CD4-positive, alpha-beta T cell treated with Interleukin-21 for 1 hour (primary cell): ENCODE results near the gene ZFC3H1.

Experiments used
- DNase-seq: peaks from one replicate; pipeline ENCODE4 v3.0.0-alpha.2; 2020

Gene ZFC3H1

DNA sequence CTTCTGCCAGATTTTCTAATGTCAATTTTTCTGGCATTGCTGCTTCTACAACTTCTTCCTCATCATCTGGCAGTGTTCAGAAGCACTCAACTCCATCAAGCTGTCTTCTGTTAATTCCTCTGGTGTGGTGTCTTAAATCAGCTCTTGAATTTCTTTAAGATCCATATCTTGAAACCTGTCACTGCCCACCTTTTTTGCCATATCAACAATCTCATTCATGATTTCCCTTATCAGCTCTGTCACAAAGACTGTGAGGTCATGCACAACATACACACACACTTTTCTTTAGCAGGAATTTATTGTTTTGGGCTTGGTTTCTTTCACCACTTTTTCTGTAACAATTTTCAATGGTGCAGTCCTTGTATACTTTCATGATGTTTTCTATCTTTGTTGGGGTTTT, 7.7 kb upstream of the ZFC3H1 start:
- no peak for DNase-seq

DNA sequence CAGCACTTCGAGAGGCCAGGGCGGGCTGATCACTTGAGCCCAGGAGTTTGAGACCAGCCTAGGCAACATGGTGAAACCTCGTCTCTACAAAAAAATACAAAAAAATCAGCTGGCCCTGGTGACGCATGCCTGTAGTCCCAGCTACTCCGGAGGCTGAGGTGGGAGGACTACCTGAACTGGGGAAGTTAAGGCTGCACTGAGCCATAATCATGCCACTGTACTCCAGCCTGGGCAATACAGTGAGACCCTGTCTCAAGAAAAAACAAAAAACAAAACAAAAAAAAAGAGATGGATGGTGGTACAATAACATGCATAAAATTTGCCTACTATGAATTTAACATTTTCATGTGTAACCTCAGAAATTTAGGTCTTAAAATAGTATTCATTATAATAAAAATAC, 2.6 kb upstream of the ZFC3H1 start:
- no peak for DNase-seq

DNA sequence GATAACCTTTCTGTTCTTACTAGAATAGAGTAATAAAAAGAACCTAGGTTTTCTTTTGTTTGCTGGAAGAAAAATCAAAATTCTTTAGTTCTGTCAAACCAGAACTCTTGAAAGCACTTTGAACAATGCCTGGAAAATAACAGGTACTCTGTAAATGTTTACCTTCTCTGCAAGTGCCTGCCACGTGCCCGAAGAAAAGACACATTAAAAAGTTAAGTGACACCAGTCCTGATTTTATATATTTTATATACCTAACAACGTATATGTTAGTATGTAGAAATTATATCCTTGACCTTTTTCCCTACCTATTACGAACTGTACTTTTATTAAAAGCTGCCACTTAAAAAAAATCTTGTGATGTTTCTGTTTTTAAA, 1.4 kb upstream of the ZFC3H1 start:
- no peak for DNase-seq

DNA sequence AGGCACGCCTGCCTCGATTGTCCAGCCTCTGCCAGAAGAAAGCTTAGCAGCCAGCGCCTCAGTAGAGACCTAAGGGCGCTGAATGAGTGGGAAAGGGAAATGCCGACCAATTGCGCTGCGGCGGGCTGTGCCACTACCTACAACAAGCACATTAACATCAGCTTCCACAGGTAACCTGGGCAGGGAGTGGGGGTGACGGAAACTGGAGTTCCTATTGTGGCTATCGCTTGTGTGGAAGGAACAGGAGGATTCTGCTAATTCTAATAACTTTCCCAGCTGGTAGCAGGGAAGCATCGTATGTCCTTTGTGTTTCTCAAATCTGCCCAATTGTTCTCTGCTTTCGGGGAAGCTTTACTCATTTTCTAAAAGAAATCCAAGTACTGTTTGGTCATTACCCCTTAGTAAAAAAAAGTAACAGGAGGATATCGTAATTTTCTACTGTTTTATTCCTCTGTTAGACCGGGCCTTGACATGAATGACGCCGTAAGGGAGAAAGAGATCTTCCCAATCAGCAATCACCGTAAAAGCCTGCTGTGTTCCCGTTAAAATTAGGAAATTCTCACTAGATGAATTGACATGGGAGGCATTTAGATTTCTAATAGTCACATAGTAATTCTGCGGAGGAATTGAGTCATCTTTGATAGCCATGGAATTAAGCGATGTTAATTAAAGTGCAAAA, 902 bp upstream of the ZFC3H1 start:
- no peak for DNase-seq

DNA sequence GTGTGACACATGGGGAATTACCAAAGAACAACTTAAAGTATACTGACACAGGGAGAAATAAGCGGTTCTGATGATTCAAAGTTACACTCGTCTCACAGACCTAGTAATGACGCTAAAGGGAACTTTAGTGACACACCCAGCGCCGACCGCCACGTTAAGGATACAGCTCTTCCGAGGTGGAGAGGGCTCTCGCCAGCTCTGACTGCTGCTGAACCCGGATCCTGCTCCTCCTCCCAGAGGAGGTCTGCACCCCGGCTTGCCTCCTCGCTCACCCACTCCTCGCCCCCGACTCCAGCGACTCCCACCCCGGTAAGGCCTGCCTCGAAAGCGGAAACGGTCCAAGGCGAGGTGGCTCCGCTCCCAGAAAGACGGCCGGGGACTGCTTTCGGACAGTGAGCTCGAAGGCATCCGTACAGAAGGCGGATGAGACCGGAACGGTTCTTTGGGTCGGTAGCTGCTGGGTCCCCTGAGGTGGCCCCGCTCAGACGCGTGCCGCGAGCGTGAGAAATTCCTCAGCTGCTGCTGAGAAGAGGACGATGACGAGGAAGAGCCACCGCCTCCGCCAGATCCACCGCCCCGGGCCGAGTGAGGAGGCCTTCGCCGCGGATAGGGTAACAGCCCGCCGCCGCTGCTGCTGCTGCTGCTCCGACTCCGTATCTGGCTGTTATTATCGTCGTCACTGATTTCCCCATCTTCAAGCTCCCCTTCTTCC, 643 bp downstream of the ZFC3H1 start:
- peak; percentile 78 for DNase-seq

DNA sequence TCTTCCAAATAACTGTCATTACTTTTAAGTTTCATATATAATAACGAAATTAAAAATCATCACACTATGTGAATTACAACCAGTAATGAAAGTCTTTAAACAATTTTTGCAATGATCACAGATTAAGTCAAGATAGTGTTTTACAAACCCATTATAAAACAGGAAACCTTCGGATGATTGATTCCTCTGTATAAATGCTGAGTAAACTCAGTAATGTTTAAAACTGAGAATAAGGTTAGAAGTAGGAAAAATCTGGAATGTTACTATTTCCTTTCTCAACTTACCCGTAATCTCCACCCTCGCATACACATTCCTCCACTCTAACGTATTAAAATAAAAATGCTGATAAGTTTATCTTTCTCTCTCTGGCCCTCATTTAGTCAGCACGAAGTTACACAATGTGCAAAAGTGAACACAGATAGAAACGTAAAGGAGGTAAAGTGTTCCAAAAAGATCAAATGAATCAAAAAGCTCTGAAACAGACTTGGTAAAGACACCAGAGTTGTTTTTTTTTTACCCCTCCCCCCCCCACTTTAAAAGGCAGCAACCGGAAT, 1.6 kb downstream of the ZFC3H1 start:
- no peak for DNase-seq

DNA sequence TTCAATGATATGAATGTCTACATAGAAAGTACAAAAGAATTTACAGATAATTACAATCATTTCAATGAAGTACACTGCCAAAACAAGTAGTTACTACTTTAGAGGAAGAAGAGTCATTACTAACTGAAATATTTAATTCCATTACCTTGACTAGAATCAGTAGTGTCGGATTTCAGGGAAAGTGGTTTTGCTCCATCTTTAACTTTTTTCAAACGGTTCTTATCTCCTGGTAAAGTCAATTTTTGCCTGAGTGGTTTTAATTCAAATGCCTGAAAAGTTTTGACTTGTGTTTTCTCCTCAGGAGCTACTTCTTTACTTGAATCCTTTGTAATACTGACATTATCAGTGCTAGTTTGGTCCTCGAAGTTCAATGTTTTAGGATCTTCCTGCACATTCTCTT, 6.9 kb downstream of the ZFC3H1 start:
- DNase-seq: no peak

DNA sequence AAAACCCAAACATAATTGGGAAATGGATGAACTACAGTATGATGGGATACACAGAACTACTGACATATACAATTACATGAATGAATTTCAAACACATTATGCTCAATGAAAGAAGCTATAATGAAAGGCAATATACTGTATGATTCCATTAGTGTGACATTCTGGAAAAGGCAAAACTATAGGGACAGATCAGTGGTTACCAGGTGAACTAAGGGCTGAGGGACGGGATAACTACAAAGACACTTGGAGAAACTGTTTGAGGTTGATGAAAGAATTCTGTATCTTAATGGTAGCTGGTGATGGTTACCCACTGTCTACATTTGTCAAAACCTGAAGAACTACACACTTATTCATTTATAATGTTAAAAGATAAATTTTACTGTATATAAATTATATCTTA, 7.7 kb downstream of the ZFC3H1 start:
- DNase-seq: no peak

DNA sequence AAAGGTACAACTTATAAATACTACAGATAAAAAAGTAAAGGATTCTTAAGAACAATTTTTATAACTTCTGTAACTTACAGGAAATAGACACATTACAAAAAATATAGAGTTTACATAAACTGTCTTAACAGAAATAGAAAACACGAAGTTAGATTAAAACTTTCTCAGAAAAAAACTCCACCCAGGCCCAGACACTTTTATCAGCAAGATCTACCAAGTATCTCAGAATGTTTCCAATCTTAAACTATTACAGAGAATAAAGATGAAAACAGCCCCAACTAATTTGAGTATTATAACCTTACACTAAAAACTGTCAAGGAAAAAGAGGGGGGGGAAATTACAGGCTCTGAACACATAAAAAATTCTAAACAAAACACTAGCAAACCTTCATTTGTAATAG, 8.2 kb downstream of the ZFC3H1 start:
- DNase-seq: no peak

DNA sequence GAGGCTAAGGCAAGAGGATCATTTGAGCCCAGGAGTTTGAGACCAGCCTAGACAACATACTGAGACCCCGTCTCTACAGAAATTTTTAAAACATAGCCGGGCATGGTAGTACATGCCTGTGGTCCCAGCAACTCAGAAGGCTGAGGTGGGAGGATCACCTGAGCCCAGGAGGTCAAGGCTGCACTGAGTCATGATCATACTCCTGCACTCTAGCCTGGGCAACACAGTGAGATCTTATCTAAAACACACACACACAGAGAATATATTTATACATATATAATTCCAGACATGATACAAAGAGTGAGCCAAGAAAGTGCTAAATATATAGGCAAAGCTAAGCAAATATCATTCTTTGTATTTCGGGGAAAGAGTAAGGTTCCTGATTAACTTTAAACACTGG, 9.4 kb downstream of the ZFC3H1 start:
- DNase-seq: no peak

DNA sequence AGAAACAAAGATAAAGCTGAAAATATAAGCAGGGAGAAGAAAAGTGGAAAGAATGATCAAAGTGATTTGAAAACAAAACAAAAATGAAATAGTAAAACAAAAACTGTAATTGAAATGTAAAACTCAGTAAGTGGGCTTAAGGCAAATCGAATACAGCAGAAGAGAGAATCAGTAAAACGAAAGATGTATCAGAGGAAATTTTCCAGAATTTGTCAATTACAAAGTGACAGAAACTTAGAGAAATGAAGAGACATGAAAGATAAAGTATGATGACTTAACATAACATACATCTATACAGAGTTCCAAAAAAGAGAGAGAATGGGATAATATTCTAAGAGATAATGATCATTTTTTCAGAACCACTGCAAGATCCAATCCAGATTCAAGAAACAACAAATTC, 10.5 kb downstream of the ZFC3H1 start:
- DNase-seq: no peak

DNA sequence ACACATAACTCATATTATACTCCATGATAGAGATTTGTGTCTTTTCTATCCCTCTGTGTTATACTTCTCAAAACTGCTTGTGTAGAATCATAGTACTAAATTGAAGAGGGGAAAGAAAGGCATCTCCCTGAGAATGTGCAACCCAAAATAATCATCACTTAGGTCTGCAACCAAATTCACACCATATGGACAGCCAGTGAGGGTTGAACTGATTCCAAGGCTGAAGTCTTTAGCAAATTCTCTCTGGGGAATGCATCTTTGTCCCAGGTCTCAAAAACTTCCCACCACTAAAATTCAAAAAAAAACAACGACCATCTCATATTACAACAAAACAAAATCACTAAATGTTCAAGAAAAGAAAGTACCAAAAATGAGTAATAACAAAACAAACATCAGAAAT, 11.0 kb downstream of the ZFC3H1 start:
- DNase-seq: no peak

DNA sequence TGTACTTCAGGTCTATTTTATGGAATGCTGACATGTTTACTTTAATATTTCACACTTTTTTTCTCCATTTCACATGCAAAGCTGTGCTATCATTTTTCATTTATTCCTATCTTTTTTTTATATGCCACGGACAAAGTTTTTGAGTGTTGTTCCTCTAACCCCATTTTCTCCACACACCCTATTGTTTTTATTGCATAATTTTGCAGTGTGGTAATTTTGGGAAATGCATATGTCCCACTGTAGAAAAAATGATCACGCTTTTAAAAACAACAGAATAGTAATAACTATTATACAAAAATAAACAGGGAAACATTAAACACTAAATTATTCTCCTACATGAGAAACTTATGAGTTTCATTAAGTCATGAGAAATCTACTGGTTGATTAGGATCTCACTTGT, 14.2 kb downstream of the ZFC3H1 start:
- no peak for DNase-seq

DNA sequence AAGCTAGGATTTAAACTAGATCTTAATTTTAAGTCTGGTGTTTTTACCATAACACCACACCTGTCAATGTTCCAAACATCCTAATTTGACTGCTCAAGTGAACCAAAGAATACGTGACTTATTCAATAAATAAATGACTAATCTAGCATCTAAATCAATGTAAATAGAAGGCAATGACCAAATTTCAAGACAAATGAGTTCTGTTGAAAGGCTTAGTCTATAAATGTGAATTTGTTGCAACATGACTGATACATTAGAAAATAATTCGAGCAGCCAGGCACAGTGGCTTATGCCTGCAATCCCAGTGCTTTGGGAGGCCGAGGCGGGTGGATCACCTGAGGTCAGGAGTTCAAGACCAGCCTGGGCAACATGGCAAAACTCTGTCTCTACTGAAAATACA, 15.1 kb downstream of the ZFC3H1 start:
- DNase-seq: no peak

DNA sequence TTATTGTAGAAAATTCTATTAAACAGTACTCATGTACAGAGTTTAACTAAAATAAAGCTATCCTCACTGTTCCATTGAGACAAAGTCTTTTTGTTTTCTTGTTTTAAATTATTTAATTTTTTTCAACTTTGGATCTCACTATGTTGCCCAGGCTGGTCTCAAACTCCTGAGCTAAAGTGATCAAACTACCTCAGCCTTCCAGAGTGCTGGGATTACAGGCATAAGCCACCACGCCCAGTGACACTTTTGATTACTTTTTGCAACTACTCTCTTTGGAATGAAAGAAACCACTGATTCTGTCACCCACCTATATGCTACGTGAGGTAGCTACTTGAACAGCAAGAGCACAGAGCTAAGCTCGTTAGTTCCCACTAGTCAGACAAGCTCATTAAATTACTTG, 17.1 kb downstream of the ZFC3H1 start:
- DNase-seq: no peak

DNA sequence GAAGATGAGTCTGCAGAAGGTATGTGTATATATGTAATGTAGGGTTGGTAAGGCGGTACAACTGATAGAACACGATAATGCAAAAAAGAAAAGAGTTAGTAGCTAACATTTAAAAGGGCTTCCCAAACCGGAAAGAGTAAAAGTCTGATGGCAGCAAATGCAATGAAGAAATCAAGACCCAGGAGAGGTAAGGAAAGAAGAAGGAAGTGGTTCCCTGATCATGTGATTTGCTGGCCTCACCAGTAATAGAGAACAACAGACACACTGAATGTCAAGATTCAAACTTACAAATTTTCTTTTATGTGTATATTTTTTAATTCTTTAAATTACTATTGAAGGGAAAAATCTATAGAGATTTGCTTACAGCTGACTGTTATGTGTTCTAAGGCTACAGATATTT, 18.4 kb downstream of the ZFC3H1 start:
- no peak for DNase-seq

DNA sequence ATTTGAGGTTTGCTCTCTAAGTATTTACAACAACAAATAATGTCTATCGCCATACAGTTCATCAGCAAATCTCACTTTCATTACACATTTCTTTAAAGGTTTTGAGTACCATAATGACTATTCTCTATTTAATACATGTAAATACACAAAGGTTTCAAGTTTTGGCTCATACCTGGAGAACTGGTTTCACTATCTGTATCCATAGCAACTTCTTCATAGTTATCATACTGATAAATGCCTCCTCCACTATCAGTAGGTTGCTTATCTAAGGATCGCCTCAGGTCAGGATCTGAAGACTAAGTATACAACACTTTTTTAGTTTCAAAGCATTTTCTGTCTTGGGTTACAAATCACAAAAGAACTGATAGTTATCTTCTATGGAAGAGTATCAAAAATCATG, 21.4 kb downstream of the ZFC3H1 start:
- DNase-seq: no peak

DNA sequence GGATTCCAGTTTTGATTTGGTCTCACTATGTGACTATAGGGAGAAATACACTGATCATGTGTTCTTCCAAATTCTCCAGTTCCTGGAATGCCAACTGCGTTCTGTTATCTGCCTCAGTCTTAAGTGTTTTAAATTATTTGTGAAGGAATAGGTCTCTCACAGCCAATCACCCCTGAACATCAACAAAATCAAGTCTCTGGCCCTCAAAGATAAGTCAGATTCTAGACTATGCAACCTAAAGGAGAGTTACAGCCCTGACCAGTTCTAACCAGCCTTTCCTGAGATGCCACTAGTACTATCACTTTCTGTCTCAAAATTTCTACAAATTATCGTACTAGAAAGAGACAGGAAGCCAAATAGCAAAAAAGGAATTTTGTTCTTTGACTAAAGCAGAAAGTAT, 22.3 kb downstream of the ZFC3H1 start:
- no peak for DNase-seq

DNA sequence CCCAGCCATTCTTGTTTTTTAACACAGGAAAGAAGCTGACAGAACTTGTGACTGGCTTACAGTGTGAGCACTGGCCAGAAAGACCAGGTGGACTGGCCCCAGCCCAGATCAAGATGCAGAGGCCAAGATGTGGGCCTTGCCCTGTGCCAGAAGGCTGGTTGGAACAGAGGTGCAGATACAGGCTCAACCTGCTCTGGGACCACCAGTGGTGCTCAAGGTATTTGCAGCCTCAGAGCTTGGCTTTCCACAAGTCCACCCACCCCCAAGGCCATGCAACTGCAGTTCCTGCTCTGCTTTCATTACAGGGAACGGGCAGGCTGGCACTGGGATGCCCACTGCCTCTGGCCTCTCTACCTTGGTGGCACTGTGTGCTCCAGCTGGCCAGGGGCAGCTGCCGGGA, 23.3 kb downstream of the ZFC3H1 start:
- DNase-seq: no peak

DNA sequence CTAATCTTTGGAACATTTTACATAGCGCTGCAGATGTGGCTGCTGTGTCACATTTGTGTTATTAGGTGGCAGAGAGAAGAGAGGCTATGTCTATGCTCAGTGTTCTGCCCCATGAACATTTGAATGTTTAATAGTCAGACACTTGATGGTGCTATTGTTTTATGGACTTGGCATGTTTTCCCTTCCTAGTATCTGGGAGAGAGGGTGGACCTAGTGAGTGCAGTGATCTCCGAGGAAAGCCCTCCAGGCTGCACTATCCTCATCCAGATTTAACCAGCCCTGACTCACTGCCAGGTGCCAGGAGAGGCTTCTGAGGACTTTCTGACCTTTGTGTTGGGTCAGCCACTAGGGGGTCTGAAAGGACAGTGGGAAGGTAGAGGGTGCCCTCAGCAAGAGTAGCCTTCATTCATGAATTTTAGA, 24.3 kb downstream of the ZFC3H1 start:
- DNase-seq: no peak

DNA sequence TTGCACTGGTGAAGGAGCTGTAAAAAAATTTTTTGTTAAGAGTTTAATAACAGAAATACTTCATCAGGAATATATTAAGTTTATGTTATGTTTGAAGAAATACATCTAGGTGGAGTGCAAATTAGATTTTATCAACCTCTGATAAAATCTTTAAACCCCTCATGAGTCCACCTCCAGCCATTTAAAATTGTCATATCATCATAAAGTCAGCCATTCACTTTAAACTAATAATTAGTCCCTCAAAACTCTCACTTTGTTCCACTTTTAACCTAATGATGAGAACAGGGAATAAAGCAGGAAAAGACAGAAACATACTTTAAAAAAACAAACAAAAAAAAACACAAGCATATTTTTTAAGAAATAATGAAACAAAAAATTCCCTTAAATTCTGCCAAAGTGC, 25.1 kb downstream of the ZFC3H1 start:
- no peak for DNase-seq

DNA sequence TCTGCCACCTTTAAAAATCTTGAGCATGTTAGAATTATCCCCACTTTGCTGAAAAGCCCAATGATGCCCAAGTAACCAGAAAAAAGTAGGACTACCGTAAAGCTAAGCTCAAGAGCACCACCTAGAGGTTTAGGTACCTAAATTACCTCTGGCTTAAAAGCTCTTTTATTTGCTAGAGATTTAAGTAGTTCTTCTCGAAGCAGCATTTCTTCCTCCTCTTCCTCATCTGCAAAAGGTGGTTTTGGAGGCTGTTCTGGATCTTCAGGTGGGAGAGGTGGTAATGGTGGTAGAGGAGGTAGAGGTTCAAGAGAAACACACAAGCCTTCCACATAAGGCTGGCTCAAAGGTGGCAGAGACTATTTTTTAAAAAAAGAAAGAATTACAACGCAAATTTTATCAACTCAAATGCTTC, 26.9 kb downstream of the ZFC3H1 start:
- DNase-seq: peak; percentile 65

DNA sequence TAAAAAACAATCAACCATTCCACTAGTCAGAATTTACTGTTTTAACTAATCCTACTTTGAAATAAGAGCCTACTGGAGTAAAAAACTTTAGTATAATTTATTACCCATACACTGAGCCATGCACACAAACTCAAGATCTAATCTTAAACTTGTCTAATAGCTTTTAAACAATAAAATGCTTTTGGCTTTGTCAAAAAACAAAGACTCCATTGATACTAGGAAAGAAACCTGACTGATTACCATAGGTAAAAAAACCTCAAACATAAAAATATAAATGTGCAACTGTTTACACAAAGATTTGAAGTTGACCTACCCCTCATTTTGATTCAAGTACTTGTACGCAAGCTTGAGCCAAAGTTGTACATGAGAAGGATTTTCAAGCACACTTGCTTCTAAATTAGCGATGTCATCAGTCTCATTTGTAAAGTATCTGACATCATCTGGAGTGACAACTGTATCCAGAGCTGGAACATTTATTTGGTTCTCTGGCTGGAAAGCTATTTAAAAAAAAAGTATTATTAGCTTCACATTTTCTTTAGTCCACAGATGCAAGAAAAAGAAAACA, 36.1 kb downstream of the ZFC3H1 start:
- no peak for DNase-seq

DNA sequence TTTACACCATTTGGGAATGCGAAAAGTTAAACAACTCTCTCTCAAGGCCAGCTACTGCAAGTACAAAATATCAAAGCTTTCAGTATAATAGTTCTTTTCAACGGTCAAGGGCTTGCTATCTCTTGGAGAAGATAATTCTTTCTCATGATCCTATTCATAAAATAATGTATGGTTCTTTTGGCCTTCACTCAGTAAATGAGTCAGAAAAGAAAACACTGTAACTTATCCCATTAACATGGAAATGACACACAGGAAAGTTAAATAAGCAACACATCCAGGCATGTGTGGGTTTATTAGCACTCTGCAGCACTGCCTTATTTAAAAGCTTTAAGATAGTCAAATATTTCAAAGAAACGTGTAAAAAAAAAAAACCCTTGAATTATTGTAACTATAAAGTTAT, 36.9 kb downstream of the ZFC3H1 start:
- no peak for DNase-seq
